PC-3 (cell line): ENCODE results near the gene ABCB4. TPM values are rescaled to one million over a fixed set of nuclear protein-coding genes. Genes with fewer than 3 reads are reported as not detected.
A peak's percentile ranks its signal among the peaks of the same experiment; 100 is the strongest.

Experiments used
- ATAC-seq: fragments of 200-7000 bp; cut with Tn5 transposase; 2 replicates; pipeline ENCODE4 v1.9.1; 2020; ENCODE audit warnings: mild to moderate bottlenecking, moderate library complexity
- BruUV-seq: library from RNA; stranded (reverse); fragments of 400-500 nt; replicated peaks from 2 replicates; lab custom pipeline; 2021; lab: Mats Ljungman, UMichigan
- CTCF ChIA-PET: fragments of 300-600 bp; sonication (Branson Sonifier 250); formaldehyde crosslinking; loops from one replicate; lab custom pipeline; 2022; ENCODE audit warnings: antibody characterized with exemption; lab: Charles Lee
- POLR2A ChIA-PET: fragments of 300-600 bp; sonication (Branson Sonifier 250); formaldehyde crosslinking; loops from one replicate; lab custom pipeline; 2022; ENCODE audit warnings: antibody characterized with exemption; ENCODE audit not compliant: unreplicated experiment; lab: Charles Lee
- DNase-seq: peaks from one replicate; pipeline ENCODE4 v3.0.0-alpha.2; 2015
- H2AFZ ChIP-seq: fragments of 300-600 bp; sonication (generic); 2 replicates; pipeline ENCODE4 v1.6.0; 2016; ENCODE audit warnings: antibody characterized with exemption, low read length
- H3F3A ChIP-seq: fragments of 300-600 bp; sonication (generic); one replicate; pipeline ENCODE4 v1.6.0; 2017; ENCODE audit warnings: antibody characterized with exemption, low read length, control low read depth, mild to moderate bottlenecking; ENCODE audit not compliant: unreplicated experiment
- H3K27ac ChIP-seq: fragments of 300-600 bp; sonication (generic); 2 replicates; pipeline ENCODE4 v1.5.1; 2016; ENCODE audit warnings: mild to moderate bottlenecking, low read length
- H3K27me3 ChIP-seq: fragments of 300-600 bp; sonication (generic); 2 replicates; pipeline ENCODE4 v1.6.1; 2016; ENCODE audit warnings: low read length, mixed read lengths
- H3K36me3 ChIP-seq: fragments of 300-600 bp; sonication (generic); 2 replicates; pipeline ENCODE4 v1.6.1; 2016; ENCODE audit warnings: low read depth, mixed run types, low read length, mixed read lengths
- H3K4me1 ChIP-seq: fragments of 300-600 bp; sonication (generic); 2 replicates; pipeline ENCODE4 v1.5.1; 2016; ENCODE audit warnings: low read length; ENCODE audit not compliant: insufficient read depth
- H3K4me2 ChIP-seq: fragments of 300-600 bp; sonication (generic); 2 replicates; pipeline ENCODE4 v1.6.0; 2016; ENCODE audit warnings: low read length
- H3K4me3 ChIP-seq: fragments of 300-600 bp; sonication (generic); 2 replicates; pipeline ENCODE4 v1.5.1; 2016; ENCODE audit warnings: mild to moderate bottlenecking, low read length, mixed read lengths
- H3K79me2 ChIP-seq: fragments of 300-600 bp; sonication (generic); 2 replicates; pipeline ENCODE4 v1.6.1; 2017; ENCODE audit warnings: low read length, mixed read lengths
- H3K9ac ChIP-seq: fragments of 300-600 bp; sonication (generic); 2 replicates; pipeline ENCODE4 v1.6.0; 2016; ENCODE audit warnings: mild to moderate bottlenecking, low read length
- H3K9me2 ChIP-seq: fragments of 300-600 bp; sonication (generic); replicated peaks from 2 replicates; pipeline ENCODE4 v1.6.1; 2016; ENCODE audit warnings: mixed run types, low read length, mixed read lengths
- H3K9me3 ChIP-seq: fragments of 300-600 bp; sonication (generic); 2 replicates; pipeline ENCODE4 v1.6.1; 2016; ENCODE audit warnings: low read length, mixed read lengths
- H4K20me1 ChIP-seq: fragments of 300-600 bp; sonication (generic); 2 replicates; pipeline ENCODE4 v1.6.1; 2016; ENCODE audit warnings: low read length, mixed read lengths
- EZH2 ChIP-seq: fragments of 300-600 bp; sonication (generic); IDR thresholded peaks from one replicate; pipeline ENCODE4 v1.6.1; 2017; ENCODE audit warnings: antibody characterized with exemption, mild to moderate bottlenecking, low read length; ENCODE audit not compliant: unreplicated experiment
- EZH2phosphoT487 ChIP-seq: fragments of 300-600 bp; sonication (generic); IDR thresholded peaks from 2 replicates; pipeline ENCODE4 v1.6.1; 2018; ENCODE audit warnings: mild to moderate bottlenecking, antibody characterized with exemption, low read length, borderline replicate concordance
- intact Hi-C: fragments of 100-400 bp; cut with micrococcal nuclease; formaldehyde crosslinking; loops from 2 replicates; pipeline ENCODE4 v1.9.0; 2023
- total RNA-seq: library from RNA; depleted of rRNA; stranded (reverse); fragments of >200 nt; gene quantifications from 2 replicates; pipeline ENCODE4 v1.2.3, GENCODE V29; 2014
- TF ChIP-seq, protein P1 (sequence below): fragments of 300-600 bp; sonication (generic); conservative IDR thresholded peaks from 2 replicates; pipeline ENCODE4 v1.5.1; 2017; ENCODE audit warnings: antibody characterized with exemption, low read depth, mild to moderate bottlenecking, low read length

ABCB4 gene
- total RNA-seq, 1 experiment from 2014 or later, result not detected

DNA sequence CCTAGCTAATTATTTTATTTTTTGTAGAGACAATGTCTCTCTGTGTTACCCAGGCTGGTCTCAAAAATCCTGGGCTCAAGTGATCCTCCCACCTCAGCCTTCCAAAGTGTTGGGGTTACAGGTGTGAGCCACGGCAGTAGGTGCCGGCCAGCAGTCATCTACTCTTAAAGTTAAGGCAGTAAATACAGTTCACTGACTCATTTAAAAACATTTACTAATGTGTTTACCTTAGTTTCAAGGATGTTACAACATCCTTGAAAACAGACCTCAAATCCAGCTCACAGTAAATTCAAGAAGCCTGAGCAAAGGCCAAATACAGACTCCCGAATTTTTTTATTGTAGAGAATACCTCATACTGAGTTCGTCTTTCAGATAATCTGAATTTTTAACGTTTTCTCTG is 29.6 kb upstream of the ABCB4 start:
- H3K27ac ChIP-seq, result no peak overlapping the region
- H3K36me3 ChIP-seq, result no peaks in the 10 kb centered on the region
- ChIA-PET CTCF (no interaction called here), POLR2A (no interaction called here)
- DNase-seq (peak; percentile 13), ATAC-seq (peak; percentile 35; the same call in 1 of the 2 replicates)
- no peak overlapping the region for H2AFZ ChIP-seq
- H3K79me2 ChIP-seq, result no peaks in the 10 kb centered on the region
- H3F3A ChIP-seq, result no peaks in the 10 kb centered on the region
- TF ChIP-seq EZH2phosphoT487 (no peak), EZH2 (no peak)
- TF ChIP-seq, protein P1, sequence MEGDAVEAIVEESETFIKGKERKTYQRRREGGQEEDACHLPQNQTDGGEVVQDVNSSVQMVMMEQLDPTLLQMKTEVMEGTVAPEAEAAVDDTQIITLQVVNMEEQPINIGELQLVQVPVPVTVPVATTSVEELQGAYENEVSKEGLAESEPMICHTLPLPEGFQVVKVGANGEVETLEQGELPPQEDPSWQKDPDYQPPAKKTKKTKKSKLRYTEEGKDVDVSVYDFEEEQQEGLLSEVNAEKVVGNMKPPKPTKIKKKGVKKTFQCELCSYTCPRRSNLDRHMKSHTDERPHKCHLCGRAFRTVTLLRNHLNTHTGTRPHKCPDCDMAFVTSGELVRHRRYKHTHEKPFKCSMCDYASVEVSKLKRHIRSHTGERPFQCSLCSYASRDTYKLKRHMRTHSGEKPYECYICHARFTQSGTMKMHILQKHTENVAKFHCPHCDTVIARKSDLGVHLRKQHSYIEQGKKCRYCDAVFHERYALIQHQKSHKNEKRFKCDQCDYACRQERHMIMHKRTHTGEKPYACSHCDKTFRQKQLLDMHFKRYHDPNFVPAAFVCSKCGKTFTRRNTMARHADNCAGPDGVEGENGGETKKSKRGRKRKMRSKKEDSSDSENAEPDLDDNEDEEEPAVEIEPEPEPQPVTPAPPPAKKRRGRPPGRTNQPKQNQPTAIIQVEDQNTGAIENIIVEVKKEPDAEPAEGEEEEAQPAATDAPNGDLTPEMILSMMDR, result no peak
- intact Hi-C loops, result loop anchor here (5.0 to 10.0 kb wide), 3 partner anchors 83 to 660 kb away; no protein-coding TSS in a partner anchor
- H3K9ac ChIP-seq, result no peak overlapping the region
- H3K4me2 ChIP-seq, result no peak overlapping the region
- H3K4me3 ChIP-seq, result no peak overlapping the region
- no peaks in the 10 kb centered on the region for H4K20me1 ChIP-seq
- no TSS peak for BruUV-seq
- no peaks in the 10 kb centered on the region for H3K9me2 ChIP-seq
- H3K27me3 ChIP-seq, result no peaks in the 10 kb centered on the region; the same call in 1 of the 2 replicates
- 0 out of 2 replicates have a peak, but pooled peaks cover 8% of the 10 kb centered on the region for H3K4me1 ChIP-seq
- H3K9me3 ChIP-seq, result no peaks in the 10 kb centered on the region

DNA sequence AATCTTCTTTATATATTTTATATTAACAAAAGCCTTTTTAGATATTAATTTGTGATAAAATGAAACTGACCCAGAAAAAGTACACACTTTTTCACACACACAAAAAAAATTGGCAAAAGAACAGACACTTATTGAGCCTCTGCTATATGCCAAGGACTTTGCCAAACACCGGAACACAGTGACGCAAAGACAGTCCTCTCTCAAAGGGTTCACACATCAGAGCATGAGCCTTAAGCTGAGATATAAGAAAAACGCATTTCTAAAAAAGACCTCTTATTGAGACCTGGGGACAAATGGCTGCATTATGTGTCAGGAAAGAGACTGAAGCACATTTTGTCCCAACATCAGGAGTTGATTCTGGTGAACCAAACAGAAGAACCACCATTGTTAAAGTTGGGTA is 24.0 kb upstream of the ABCB4 start:
- Histone ChIP-seq H3K27me3 (no peaks in the 10 kb centered on the region; the same call in 1 of the 2 replicates), H3K9ac (no peak overlapping the region), H3K4me2 (no peak overlapping the region), H3K27ac (no peak overlapping the region), H4K20me1 (no peaks in the 10 kb centered on the region), H3K4me1 (no peaks in the 10 kb centered on the region), H3K9me2 (no peaks in the 10 kb centered on the region), H3K9me3 (no peaks in the 10 kb centered on the region), H3K79me2 (no peaks in the 10 kb centered on the region), H2AFZ (no peak overlapping the region), H3K4me3 (no peak overlapping the region), H3K36me3 (no peaks in the 10 kb centered on the region), H3F3A (no peaks in the 10 kb centered on the region)
- ATAC-seq (no peak), DNase-seq (no peak)
- CTCF ChIA-PET, result interaction anchor here (0.5 kb wide), 1 partner anchor 721 kb away, joined by 4 read pairs; no protein-coding TSS in a partner anchor
- TF ChIP-seq EZH2phosphoT487 (no peak), EZH2 (no peak)
- TF ChIP-seq, protein P1, result no peak
- no TSS peak for BruUV-seq
- POLR2A ChIA-PET, result no interaction called here
- intact Hi-C loops, result no loop called here

DNA sequence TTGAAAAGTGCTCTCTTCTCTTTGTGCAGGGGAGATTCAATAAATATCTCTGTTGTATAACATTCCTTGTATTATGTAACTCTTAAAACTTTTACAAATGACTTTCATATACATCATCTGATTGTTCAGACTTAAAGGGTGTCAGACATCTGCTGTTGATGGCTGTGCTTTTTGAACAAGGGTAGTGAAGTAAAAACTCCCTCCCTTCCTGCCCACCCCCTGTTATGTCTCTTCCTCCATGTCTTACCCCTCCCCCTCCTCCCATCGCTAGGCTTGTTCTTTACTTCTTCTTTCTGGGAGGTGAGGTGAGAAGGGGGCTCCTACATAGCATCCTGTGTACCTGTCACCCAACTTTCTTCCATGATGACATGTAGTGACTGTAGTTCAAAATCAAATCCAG is 23.4 kb upstream of the ABCB4 start:
- no peak for ATAC-seq
- Histone ChIP-seq H3K27me3 (no peaks in the 10 kb centered on the region; the same call in 1 of the 2 replicates), H2AFZ (no peak overlapping the region), H3K4me1 (no peaks in the 10 kb centered on the region), H3K9me2 (no peaks in the 10 kb centered on the region), H4K20me1 (no peaks in the 10 kb centered on the region), H3K9ac (no peak overlapping the region), H3K9me3 (no peaks in the 10 kb centered on the region), H3K36me3 (no peaks in the 10 kb centered on the region), H3K4me3 (no peak overlapping the region), H3K4me2 (no peak overlapping the region), H3K27ac (no peak overlapping the region), H3K79me2 (no peaks in the 10 kb centered on the region), H3F3A (no peaks in the 10 kb centered on the region)
- ChIA-PET POLR2A (no interaction called here), CTCF (no interaction called here)
- no peak for DNase-seq
- TF ChIP-seq, protein P1, result no peak
- TF ChIP-seq EZH2phosphoT487, result no peak
- no peak for TF ChIP-seq EZH2
- intact Hi-C loops, result no loop called here
- no TSS peak for BruUV-seq
